K562 (cell line): Measurements from ENCODE around the gene FUT9. TPM values are rescaled to one million over a fixed set of nuclear protein-coding genes. Genes with fewer than 3 reads are reported as not detected.

Experiments used
- ATAC-seq: fragments of 200-7000 bp; cut with Tn5 transposase; 3 replicates; pipeline ENCODE4 v1.9.1; 2020; ENCODE audit warnings: moderate library complexity
- BruUV-seq: library from RNA; stranded (reverse); fragments of 400-500 nt; replicated peaks from 2 replicates; lab custom pipeline; 2021; lab: Mats Ljungman, UMichigan
- CTCF ChIA-PET: fragments of 300-600 bp; formaldehyde crosslinking; extraction: SDS; loops from one replicate; lab custom pipeline; 2021; ENCODE audit warnings: low intra/inter-chr PET ratio; lab: Yijun Ruan, JAX
- POLR2A ChIA-PET: fragments of 300-600, 350-650 bp; sonication (Branson Sonifier 250); formaldehyde crosslinking; extraction: SDS; loops from one replicate; lab custom pipeline; 2021; ENCODE audit warnings: antibody characterized with exemption, inconsistent platforms; lab: Yijun Ruan, JAX
- DNase-seq, 4 experiments: peaks; one replicate each; pipeline versions ENCODE4 v3.0.0 to v3.0.0-alpha.2; 2011 to 2018; ENCODE audit warnings: low spot score in 3 of 4, mixed read lengths in 3 of 4; ENCODE audit errors: extremely low read depth in 1 of 4
- FAIRE-seq: peaks from 2 replicates; lab custom pipeline; 2011; peaks lifted over from hg19 to GRCh38; lab: Jason Lieb, UNC
- H2AFZ ChIP-seq: 2 replicates; pipeline ENCODE4 v1.6.0; 2011; ENCODE audit warnings: low read depth, low read length, control low read depth, inconsistent platforms
- H3K27ac ChIP-seq: fragments of 200-600 bp; 3 replicates; pipeline ENCODE4 v1.8.0; 2011; ENCODE audit warnings: low read depth, mild to moderate bottlenecking, control low read depth, inconsistent platforms, low read length, moderate library complexity, mixed read lengths; ENCODE audit errors: extremely low read depth
- H3K27me3 ChIP-seq, 2 experiments: fragments of 300-600 bp in 1 of 2; 2 replicates in 1 of 2; 3 replicates in 1 of 2; pipeline versions ENCODE4 v1.6.0 to v1.8.0; 2011; ENCODE audit warnings: inconsistent platforms in 2 of 2, low read length in 2 of 2, mild to moderate bottlenecking in 1 of 2, mixed read lengths in 1 of 2, moderate library complexity in 1 of 2; ENCODE audit not compliant: control insufficient read depth in 2 of 2, insufficient read depth in 2 of 2
- H3K36me3 ChIP-seq: fragments of 300-600 bp; 3 replicates; pipeline ENCODE4 v1.8.0; 2011; ENCODE audit warnings: mild to moderate bottlenecking, low read length, inconsistent platforms; ENCODE audit not compliant: control insufficient read depth, insufficient read depth
- H3K4me1 ChIP-seq, 2 experiments: fragments of 200-600 bp in 1 of 2; replicated peaks in 1 of 2; 2 replicates in 1 of 2; 3 replicates in 1 of 2; pipeline versions ENCODE4 v1.5.1 to v1.8.0; 2011; ENCODE audit warnings: inconsistent platforms in 2 of 2, low read length in 2 of 2, mild to moderate bottlenecking in 1 of 2, mixed read lengths in 1 of 2, moderate library complexity in 1 of 2; ENCODE audit not compliant: control insufficient read depth in 2 of 2, insufficient read depth in 2 of 2
- H3K4me2 ChIP-seq: 2 replicates; pipeline ENCODE4 v1.6.1; 2011; ENCODE audit warnings: low read length, control low read depth, inconsistent platforms, mixed read lengths; ENCODE audit not compliant: insufficient read depth
- H3K4me3 ChIP-seq: fragments of 200-600 bp; sonication (generic), shearing (Covaris generic); 2 replicates; pipeline ENCODE4 v1.5.1; 2016; ENCODE audit warnings: control low read depth, inconsistent platforms
- H3K79me2 ChIP-seq: fragments of 200-600 bp; 3 replicates; pipeline ENCODE4 v1.8.0; 2011; ENCODE audit warnings: low read length, inconsistent platforms; ENCODE audit not compliant: control insufficient read depth, insufficient read depth
- H3K9ac ChIP-seq, 2 experiments: 2 replicates each; pipeline versions ENCODE4 v1.6.0 to v1.6.1; 2011; ENCODE audit warnings: low read depth in 2 of 2, low read length in 2 of 2, control low read depth in 1 of 2, inconsistent platforms in 1 of 2, mild to moderate bottlenecking in 1 of 2, mixed read lengths in 1 of 2; ENCODE audit not compliant: insufficient read depth in 1 of 2
- H3K9me1 ChIP-seq: one replicate; pipeline ENCODE4 v1.6.0; 2011; ENCODE audit warnings: inconsistent platforms, mild to moderate bottlenecking, low read length, moderate library complexity; ENCODE audit not compliant: control insufficient read depth, insufficient read depth
- H3K9me3 ChIP-seq: replicated peaks from 2 replicates; pipeline ENCODE4 v1.5.1; 2011; ENCODE audit warnings: low read depth, low read length, inconsistent platforms; ENCODE audit not compliant: control insufficient read depth, insufficient read depth
- H4K20me1 ChIP-seq: replicated peaks from 2 replicates; pipeline ENCODE4 v1.6.1; 2011; ENCODE audit warnings: low read length, inconsistent platforms, mixed read lengths; ENCODE audit not compliant: control insufficient read depth, insufficient read depth
- CAMTA2 ChIP-seq: fragments of 250-450 bp; sonication (Bioruptor Pico); conservative IDR thresholded peaks from 2 replicates; pipeline ENCODE4 v1.5.1; 2022
- COPS2 ChIP-seq: fragments of 450-650 bp; conservative IDR thresholded peaks from 2 replicates; pipeline ENCODE4 v1.6.1; 2016; ENCODE audit warnings: mild to moderate bottlenecking, moderate library complexity
- DIDO1 ChIP-seq: fragments of 450-650 bp; IDR thresholded peaks from 2 replicates; pipeline ENCODE4 v1.6.1; 2016; ENCODE audit warnings: low read depth, missing biosample characterization, missing genetic modification characterization
- FOXA1 ChIP-seq: fragments of 450-650 bp; IDR thresholded peaks from 2 replicates; pipeline ENCODE4 v1.6.1; 2016; ENCODE audit warnings: mild to moderate bottlenecking, borderline replicate concordance
- KAT7 ChIP-seq: sonication (generic); formaldehyde crosslinking; IDR thresholded peaks from 2 replicates; pipeline ENCODE4 v1.8.0; 2022; ENCODE audit warnings: missing genetic modification reagents, mild to moderate bottlenecking, borderline replicate concordance
- KHSRP ChIP-seq: fragments of 450-650 bp; IDR thresholded peaks from 2 replicates; pipeline ENCODE4 v1.6.1; 2017
- MGA ChIP-seq: fragments of 450-650 bp; IDR thresholded peaks from 2 replicates; pipeline ENCODE4 v1.6.1; 2016; ENCODE audit warnings: mild to moderate bottlenecking, moderate library complexity
- PCBP2 ChIP-seq: fragments of 200-400 bp; formaldehyde crosslinking; IDR thresholded peaks from 2 replicates; pipeline ENCODE4 v1.6.1; 2018; ENCODE audit warnings: low read length, low read depth, mild to moderate bottlenecking, moderate library complexity; ENCODE audit not compliant: poor library complexity, severe bottlenecking
- SRSF1 ChIP-seq: fragments of 200-400 bp; formaldehyde crosslinking; IDR thresholded peaks from 2 replicates; pipeline ENCODE4 v1.6.1; 2017; ENCODE audit warnings: mild to moderate bottlenecking, low read depth, low read length, moderate library complexity
- ZNF121 ChIP-seq: sonication (generic); formaldehyde crosslinking; conservative IDR thresholded peaks from 2 replicates; pipeline ENCODE4 v1.8.0; 2022; ENCODE audit warnings: missing genetic modification reagents
- ZNF197 ChIP-seq: fragments of 200-800 bp; sonication (Bioruptor generic); IDR thresholded peaks from 2 replicates; pipeline ENCODE4 v1.6.1; 2016; ENCODE audit warnings: low read depth, missing genetic modification characterization, missing compliant biosample characterization
- ZNF354B ChIP-seq: fragments of 250-450 bp; sonication (Bioruptor Pico); IDR thresholded peaks from 2 replicates; pipeline ENCODE4 v1.4.0; 2020
- ZNF586 ChIP-seq: fragments of 450-650 bp; formaldehyde crosslinking; conservative IDR thresholded peaks from 2 replicates; pipeline ENCODE4 v1.4.0; 2020; ENCODE audit warnings: mild to moderate bottlenecking, moderate library complexity
- WGBS: fragments of 100-300 bp; shearing (Covaris generic); methylation state at CpG from one replicate; pipeline ENCODE4 v1.1.6; 2016; ENCODE audit warnings: low coverage, mixed read lengths; ENCODE audit not compliant: insufficient coverage; ENCODE audit errors: missing lambda C conversion rate; 5-methylcytosine and 5-hydroxymethylcytosine counted together
- in situ Hi-C: fragments of 300-500 bp; cut with MboI; formaldehyde crosslinking; loops from 4 replicates; pipeline ENCODE4 v1.15.0; 2018; ENCODE audit warnings: inconsistent platforms, mixed read lengths
- intact Hi-C: fragments of 100-400 bp; cut with micrococcal nuclease; formaldehyde crosslinking; loops from 2 replicates; pipeline ENCODE4 v1.14.2; 2022
- polyA plus RNA-seq, 8 experiments: library from polyadenylated mRNA; depleted of rRNA in 4 of 8; stranded (reverse) in 5 of 8; unstranded in 3 of 8; fragments of >200 nt; fragmentation: Nextera tagmentation in 2 of 8; fragmentation: Illumina TruSeq in 1 of 8; extraction: Ambion mirVana in 2 of 8; extraction: Trizol in 1 of 8; gene quantifications; 2 replicates each; pipeline versions ENCODE4 v1.2.1 to v1.2.3, GENCODE V29; 2011 to 2014; ENCODE audit warnings: inconsistent platforms in 1 of 8, missing spikeins in 1 of 8
- total RNA-seq, 7 experiments: library from RNA; depleted of rRNA in 6 of 7; stranded (reverse); fragments of >200 nt in 6 of 7; fragmentation: Illumina TruSeq in 2 of 7; extraction: Trizol in 2 of 7; gene quantifications; 2 replicates each; pipeline versions ENCODE4 v1.2.1 to v1.2.3, GENCODE V29; 2011 to 2021; ENCODE audit warnings: low replicate concordance in 1 of 7

Gene FUT9
- total and polyA plus RNA-seq, 9 of the 15 experiments (the other 6 are each of a cell fraction or from before 2014, with no cell fraction given) = not detected

- Histone ChIP-seq H3K4me2 (no peak overlapping the region), H3K9ac (no peak overlapping the region), H3K79me2 (no peaks in the 10 kb centered on the region), H4K20me1 (no peaks in the 10 kb centered on the region), H3K9me3 (no peaks in the 10 kb centered on the region), H3K27me3 (no peaks in the 10 kb centered on the region), H3K4me3 (no peak overlapping the region), H3K36me3 (no peaks in the 10 kb centered on the region), H3K27ac (no peak overlapping the region), H3K4me1 (no peaks in the 10 kb centered on the region), H2AFZ (no peak overlapping the region), H3K9me1 (no peaks in the 10 kb centered on the region)
- POLR2A ChIA-PET = no interaction called here
- 0% methylated on average over 3 of the region's 3 CpGs for WGBS
- intact Hi-C loops = no loop called here
- CTCF ChIA-PET = no interaction called here
- in situ Hi-C loops = no loop called here
- BruUV-seq = no TSS peak
- FAIRE-seq (no peak), DNase-seq (no peak), ATAC-seq (no peak)
- TF ChIP-seq DIDO1 (tag) = no peak
- no peak for TF ChIP-seq ZNF197
- no peak for TF ChIP-seq MGA
- TF ChIP-seq COPS2 = no peak
- TF ChIP-seq PCBP2 = no peak
- no peak for TF ChIP-seq CAMTA2 (CRISPR knock-in tag)
- no peak for TF ChIP-seq KHSRP
- no peak for TF ChIP-seq ZNF586 (CRISPR knock-in tag)
- TF ChIP-seq SRSF1 = no peak
- TF ChIP-seq KAT7 (CRISPR knock-in tag) = no peak
- TF ChIP-seq FOXA1 = no peak
- TF ChIP-seq ZNF121 (CRISPR knock-in tag) = no peak
- no peak for TF ChIP-seq ZNF354B (CRISPR knock-in tag)
Observed at GRCh38 chr6:95973976-95974375, 41.8 kb upstream of the FUT9 start.
